HG03066 (cell line): ENCODE measurements around the gene APLP1.
"Not testable (repeated sequence)": the region's sequence is repeated elsewhere in the genome, so short reads cannot be mapped to it uniquely, and the experiment has no call there.

Experiments used
- ATAC-seq: cut with Tn5 transposase; IDR thresholded peaks from one replicate; pipeline ENCODE4 v1.9.1; 2021; ENCODE audit warnings: low read depth; ENCODE audit not compliant: unreplicated experiment

APLP1 gene

DNA sequence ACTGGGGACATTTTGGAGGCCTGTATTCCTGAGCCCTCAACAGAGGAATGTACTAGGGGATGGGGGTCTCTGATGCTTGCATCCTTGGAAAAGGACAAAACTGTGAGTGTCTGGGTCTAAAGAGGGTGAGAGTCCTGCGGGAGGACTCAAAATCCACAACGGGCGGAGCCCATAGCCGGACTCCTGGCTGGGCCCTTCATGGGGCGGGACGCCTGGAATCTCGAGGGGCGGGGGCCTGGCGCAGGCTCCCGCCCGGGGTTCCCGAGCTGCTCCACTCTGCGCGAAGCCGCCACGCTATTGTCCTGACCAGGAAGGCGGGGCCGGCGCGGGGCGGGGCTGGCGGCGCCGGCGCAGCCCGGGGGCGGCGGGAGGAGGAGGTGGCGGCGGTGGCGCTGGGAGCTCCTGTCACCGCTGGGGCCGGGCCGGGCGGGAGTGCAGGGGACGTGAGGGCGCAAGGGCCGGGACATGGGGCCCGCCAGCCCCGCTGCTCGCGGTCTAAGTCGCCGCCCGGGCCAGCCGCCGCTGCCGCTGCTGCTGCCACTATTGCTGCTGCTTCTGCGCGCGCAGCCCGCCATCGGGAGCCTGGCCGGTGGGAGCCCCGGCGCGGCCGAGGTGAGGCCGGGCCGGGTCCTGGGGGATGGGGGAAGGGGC is at the start of gene APLP1:
APLP1 (plus strand) TSS at position 403 of the 651 bp plus-strand sequence; CDS start at position 466, 63 bp downstream.
- no peak for ATAC-seq

GRCh38 chr19:35822579-35822978 is 45.8 kb upstream of the APLP1 start:
- no peak for ATAC-seq

GRCh38 chr19:35824150-35824549 is 44.2 kb upstream of the APLP1 start:
- no peak for ATAC-seq

- no peak for ATAC-seq
Observed at GRCh38 chr19:35828692-35829301, 39.6 kb upstream of the APLP1 start.

DNA sequence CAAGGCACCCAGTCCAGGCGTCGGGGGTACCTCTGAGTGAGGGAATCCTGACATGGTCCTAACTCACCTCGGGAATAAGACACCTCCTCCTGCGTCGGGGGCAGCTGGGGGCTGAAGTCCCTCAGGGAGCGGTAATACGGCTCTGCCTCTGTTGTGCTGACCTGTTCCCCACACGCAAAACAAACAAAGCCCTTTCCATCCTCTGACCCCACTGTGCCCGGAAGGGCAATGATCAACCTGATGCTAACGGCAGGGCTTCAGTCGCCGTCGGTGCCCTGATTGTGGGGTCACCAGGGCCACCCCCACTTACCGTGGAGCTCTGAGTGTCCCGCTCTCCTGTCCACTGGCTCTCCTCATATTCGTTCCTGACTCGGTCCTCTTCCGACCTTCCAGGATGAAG is 37.4 kb upstream of the APLP1 start:
- ATAC-seq: no peak

DNA sequence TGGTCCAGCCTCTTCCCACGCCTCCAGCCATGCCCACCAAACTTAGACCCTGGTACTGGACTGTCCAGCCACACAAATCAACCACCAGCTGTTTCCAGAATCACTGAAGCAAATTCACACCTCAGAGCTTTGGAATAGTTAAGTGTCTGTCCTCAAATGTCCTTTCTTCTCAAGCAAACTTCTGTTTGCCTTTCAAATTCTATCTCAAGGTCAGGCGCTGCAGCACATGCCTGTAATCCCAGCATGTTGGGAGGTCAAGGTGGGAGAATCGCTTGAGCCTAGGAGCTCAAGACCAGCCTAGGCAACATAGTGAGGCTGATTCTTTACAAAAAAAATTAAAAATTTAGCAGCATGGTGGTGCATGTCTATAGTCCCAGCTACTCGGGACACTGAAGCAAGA is 36.3 kb upstream of the APLP1 start:
- ATAC-seq: no peak

DNA sequence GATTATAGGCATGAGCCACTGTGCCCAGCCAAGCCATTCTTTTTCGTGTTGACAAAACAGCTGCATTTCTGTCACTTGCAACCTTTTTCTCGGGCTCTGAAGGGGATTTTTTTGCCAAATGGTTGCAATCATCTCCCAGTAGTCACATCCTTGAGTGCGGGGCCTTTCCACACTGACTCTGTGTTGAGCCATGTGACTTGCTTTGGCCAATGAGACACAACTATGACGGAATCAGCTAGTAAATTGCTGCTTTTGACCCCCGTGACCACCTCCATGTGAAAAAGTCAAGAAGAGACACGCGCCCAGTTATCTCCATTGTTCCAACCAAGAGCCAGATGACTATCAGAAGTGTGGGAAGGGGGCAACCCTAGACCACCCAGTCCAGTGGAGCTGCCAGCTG is 34.4 kb upstream of the APLP1 start:
- no peak for ATAC-seq

GRCh38 chr19:35836096-35836495 is 32.3 kb upstream of the APLP1 start:
- not testable (repeated sequence) for ATAC-seq

DNA sequence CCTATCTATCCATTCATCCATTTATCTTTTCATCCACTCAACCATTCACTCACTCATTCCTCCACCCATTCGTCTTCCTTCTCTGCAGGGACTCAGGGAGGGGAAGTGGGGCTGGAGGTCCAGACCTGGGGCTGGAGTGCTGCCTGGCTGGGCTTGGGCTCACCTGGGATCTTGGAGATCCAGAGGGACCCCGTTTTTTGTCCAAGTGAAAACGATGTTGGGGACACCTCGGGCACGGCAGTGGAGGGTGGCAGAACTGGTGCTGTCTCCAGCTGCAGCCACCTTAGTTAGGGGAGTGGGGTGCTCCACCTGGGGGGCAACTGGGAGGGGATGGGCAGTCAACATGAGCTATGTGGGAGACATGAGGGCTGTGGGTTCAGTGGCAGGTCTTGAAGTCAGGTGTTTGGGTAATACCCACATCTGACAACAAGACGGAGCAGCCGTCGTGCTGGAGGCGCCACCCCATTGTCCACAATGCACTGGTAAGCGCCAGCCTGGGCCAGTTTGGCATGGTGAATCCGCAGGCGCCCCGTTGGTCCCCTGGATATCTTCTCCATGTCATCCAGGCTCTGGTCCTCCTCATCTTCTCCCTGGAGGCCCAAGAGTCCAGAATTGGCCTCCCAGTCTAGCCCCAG is 26.3 kb upstream of the APLP1 start:
- no peak for ATAC-seq

DNA sequence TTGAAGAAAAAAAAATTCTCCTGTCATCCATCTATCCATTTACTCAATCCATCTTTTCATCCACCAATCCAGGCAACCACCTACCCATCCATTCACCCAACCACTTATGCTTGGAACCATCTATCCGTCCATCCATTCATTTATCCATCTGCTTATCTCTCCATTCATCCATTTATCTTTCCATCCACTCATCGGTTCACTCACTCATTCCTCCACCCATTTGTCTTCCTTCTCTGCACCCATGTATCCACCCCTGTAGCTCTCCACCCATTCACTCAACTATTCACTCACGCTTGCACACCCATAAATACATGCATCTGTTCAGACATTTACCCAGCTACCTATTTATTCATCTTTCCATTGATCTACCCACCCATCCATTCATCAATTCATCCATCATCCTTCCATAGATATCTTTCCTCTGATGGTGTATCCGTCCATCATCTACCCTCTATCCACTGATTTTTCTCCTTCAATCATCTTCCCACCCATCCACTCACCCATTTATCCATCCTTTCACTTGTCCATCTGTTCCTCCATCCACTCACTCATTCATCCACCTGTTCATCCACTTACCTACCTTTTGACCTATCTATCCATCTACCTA is 25.6 kb upstream of the APLP1 start:
- ATAC-seq: no peak

- ATAC-seq: no peak
Observed at GRCh38 chr19:35843676-35844481, 24.5 kb upstream of the APLP1 start.

DNA sequence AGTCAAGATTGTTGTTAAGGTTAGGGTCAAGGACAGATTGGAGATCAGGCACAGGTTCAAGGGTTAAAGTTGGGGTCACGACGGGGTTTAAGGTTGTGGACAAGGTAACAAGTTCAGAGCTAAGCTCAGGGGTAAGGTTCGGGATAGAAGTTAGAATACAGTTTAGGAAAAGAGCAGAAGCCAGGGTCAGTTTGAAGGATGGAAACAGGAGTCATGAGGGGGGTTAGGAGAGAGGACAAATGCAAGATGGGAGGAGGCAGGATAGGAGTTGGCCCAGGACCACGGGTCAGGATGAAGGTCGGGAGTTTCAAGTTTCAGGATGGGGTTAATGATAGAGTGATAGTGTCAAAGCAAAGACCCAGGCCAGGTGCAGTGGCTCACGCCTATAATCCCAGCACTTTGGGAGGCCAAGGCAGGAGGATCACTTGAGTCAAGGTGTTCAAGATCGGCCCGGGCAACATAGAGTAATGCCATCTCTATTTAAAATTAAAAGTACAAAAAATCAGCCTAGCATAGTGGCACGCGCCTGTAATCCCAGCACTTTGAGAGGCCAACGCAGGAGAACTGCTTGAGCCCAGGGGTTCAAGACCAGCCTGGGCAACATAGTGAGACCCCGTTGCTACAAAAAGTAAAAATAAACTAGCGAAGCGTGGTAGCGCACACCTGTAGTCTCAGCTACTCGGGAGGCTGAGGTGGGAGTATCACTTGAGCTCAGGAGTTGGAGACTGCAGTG is 23.7 kb upstream of the APLP1 start:
- ATAC-seq: no peak

DNA sequence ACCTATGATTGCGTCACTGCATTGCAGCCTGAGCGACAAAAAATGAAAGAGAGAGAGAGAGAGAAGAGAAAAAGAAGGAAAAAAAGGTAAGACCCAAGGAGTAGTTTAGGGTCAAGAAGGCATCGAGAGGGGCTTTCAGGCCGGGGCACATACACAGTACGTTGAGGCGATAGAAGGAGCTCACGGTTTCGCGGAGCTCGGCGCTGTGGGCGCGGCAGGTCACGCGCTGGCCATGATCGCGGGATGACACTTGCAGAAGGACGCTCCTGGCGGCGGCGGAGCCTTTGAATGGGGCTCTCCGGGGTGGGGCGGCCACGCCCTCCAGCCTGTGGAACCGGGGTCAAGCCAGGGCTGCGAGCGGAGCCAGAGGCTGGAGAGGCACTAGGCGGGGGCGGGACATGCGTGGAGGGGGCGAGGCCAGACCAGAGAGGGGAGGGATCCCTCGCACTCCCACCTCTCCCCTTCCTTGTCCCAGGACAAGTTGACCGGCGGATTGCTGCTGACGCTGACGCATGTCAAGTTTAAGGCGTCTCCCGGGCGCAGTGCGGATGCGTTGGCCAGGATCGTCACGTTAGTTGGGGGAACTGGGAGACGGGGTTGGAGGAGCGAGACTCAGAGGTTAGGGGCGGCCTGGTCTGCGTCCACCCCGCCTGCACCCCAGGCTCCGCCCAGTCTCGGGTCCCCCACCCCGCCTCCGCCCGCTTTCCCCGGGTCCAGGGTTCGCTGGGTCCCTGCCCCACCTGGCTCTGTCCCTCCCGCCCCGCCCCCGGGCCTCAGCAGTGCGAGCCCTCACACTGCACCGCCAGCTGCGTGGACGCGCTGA is 22.9 kb upstream of the APLP1 start:
- ATAC-seq: no peak

- no peak for ATAC-seq
Observed at GRCh38 chr19:35846038-35846668, 22.2 kb upstream of the APLP1 start.

- no peak for ATAC-seq
Observed at GRCh38 chr19:35847911-35848310, 20.5 kb upstream of the APLP1 start.

GRCh38 chr19:35848486-35848885 is 19.9 kb upstream of the APLP1 start:
- ATAC-seq: no peak

GRCh38 chr19:35848919-35849505 is 19.4 kb upstream of the APLP1 start:
- ATAC-seq: no peak

GRCh38 chr19:35851213-35852028 is 17.0 kb upstream of the APLP1 start:
- ATAC-seq: no peak
